GM19025 (cell line): ENCODE results near the gene CTAG1A.
"Not testable (repeated sequence)": the region's sequence is repeated elsewhere in the genome, so short reads cannot be mapped to it uniquely, and the experiment has no call there.

Experiments used
- ATAC-seq: cut with Tn5 transposase; IDR thresholded peaks from one replicate; pipeline ENCODE4 v1.9.1; 2021; ENCODE audit warnings: mild to moderate bottlenecking, low read depth, moderate library complexity; ENCODE audit not compliant: unreplicated experiment

The CTAG1A gene

DNA sequence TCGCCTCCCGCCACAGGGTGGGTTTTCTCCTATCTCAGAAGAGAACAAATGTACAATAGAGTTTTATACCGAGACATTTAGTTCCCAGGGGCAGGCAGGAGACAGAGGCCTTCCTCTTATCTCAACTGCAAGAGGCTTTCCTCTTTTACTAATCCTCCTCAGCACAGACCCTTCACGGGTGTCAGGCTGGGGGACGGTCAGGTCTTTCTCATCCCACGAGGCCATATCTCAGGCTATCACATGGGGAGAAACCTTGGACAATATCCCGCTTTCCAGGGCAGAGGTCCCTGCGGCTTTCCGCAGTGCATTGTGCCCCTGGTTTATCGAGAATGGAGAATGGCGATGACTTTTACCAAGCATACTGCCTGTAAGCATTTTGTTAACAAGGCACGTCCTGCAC is 23.9 kb downstream of the CTAG1A start:
- ATAC-seq: not testable (repeated sequence)

DNA sequence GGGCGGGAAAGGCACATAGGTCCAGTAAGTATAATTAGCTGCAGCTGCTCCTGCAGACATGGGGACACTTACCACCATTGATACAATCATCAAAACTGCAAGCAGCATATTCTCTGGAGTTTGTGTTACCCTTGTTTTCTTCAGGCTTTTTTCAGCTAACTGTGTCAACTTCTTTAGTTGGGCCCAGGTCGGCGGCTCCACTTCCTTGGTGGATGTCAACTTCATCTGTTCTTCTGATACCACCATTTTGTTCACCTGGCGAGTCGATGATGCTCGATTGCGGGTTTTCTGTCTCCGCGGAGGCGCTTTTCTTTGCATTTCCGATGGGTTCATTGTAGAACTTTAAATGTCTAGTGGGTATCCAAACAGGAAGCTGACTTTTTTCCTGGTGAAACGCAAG is 26.2 kb downstream of the CTAG1A start:
- ATAC-seq: not testable (repeated sequence)

DNA sequence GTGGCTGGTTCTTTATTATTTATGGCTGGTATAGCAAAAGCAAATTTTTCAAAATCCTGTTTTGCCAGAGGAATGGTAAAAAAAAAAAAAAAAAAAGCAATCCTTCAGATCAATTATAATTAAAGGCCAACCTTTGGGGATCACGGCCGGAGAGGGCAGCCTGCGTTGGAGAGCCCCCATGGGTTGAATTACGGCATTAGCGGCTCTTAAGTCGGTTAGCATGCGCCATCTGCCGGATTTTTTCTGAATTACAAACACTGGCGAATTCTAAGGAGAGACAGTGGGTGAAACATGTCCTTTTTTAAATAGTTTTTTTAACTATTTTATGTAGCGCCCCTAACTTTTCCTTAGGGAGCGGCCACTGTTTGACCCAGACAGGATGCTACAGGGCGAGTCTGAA is 28.7 kb downstream of the CTAG1A start:
- not testable (repeated sequence) for ATAC-seq

DNA sequence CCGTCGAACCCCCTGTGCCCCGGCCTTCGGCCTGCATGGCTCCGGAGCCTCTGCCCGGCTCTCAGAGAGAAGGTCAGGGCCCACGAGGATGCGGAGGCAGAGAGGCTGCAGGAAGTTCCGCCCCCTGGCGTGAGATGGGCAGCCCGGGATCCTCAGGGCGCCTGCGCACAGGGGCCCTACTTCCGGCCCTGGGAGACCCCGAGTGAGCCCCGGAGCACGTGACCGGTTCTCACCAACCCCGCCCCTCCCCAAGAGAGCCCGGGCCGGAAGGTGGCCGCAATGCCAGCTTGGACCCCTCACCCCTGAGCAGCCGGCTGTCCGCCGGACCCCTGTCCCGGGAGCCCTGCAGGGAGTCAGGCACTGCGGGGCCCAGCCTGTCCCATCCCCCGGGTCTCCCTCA is 34.2 kb downstream of the CTAG1A start, which contains the start of gene CTAG1B:
Gene CTAG1B (minus strand): TSS at position 101 of the 400 bp plus-strand sequence. CDS start 64 bp downstream, at position 37.
- ATAC-seq: not testable (repeated sequence)

DNA sequence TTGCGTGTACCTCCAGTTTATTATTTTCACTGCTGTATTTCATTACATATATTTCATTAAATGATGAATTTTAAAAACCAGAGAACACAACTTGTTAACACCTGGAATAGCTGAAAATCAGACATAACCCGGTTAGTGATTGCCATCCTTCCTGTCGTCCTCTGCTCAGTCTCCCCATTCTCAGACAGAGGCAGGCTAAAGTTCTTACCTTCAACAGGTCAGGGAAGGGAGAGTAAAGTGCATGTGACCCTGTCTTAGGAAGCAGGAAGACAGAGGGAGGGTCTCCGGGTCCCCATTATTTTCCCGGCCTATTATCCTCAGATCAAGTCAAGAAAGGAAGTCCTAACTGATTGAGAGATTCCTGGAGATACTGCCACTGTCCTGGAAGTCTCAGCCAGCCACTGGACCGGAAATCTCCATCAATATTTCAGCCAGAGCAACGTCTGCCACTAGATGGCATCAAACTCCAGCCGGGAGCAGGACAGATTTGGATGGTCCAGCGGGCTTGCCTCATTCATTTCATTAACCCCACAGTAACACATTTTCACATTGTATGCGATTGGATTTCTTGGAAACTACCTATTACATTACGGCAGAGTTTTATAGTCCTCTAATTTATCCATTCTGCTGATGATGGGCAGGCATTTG is 36.0 kb downstream of the CTAG1A start:
- not testable (repeated sequence) for ATAC-seq

DNA sequence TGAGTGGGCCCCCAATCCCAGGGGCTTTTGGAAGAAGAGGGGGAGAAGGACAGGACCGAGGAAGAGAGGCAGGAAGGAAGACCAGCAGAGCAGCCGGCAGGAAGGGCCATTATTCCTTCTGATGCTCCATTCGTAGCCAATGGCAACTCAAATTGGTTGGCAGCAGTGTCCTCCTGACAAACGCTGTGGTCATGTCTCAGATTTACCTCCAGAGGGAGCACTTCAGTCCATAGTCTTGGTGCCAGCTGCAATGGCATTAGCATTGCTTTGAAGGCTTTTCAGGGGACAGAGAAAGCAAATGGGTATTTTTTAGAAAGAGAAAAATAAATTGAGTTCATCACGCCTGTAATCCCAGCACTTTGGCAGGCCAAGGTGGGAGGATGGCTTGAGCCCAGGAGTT is 44.0 kb downstream of the CTAG1A start:
- ATAC-seq: not testable (repeated sequence)

DNA sequence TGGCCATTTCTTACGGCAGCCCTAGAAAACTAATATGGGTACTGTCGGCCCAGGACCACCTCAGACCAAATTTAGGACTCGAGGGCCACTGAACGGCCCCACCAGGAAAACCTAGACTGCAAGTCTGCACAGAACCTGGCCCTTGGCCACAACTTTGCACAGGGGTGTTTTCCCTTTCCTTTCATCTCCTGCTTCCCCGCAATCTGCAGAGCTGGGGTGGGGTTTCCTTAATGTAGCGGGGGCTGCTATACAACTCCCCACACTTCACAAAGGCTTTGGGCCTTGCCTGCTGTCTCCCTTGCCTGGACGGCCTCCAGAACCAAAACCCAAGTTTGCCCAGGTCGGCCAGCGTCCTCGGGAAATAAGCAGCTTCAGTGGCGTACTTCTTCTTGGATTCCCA is 46.0 kb downstream of the CTAG1A start:
- not testable (repeated sequence) for ATAC-seq

DNA sequence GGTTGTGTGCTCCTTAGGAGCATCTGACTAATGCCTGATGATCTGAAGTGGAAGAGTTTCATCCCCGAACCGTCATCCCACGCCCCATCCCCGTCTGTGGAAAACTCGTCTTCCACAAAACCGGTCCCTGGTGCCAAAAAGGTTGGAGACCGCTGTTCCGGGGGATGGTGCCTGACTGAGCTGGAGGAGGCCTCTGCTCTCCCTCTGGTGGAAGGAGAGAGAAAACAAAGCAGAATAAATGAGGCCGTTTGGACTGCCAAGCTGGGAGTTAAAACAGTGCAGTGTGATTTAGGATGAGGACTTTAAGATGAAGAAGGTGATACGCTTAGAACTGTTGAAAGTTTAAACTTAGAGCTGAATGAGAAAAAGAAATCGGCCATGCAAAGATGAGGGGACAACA is 48.7 kb downstream of the CTAG1A start:
- not testable (repeated sequence) for ATAC-seq
